ENCODE data around the gene GNB1.
"Not testable (repeated sequence)": the region's sequence is repeated elsewhere in the genome, so short reads cannot be mapped to it uniquely, and the experiment has no call there.

The GNB1 gene

DNA sequence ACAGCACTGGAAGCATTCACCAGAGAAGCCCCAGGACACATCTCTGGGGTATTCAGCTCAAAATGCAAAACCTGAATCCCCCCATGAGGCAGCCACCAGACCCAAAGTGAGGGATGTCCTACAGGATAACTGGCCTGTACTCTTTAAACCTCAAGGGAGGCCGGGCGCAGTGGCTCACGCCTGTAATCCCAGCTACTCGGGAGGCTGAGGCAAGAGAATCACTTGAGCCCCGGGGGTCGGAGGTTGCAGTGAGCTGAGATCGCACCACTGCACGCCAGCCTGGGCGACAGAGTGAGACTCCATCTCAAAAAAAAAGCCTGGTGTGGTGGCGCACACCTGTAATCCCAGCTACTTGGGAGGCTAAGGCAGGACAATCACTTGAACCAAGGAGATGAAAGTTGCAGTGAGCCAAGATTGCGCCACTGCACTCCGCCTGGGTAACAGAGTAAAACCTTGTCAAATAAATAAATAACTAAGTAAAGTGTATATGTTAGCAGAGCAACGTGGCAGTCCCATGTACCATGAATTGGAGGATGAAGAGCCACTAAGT, 29.1 kb downstream of the GNB1 start:
- in situ Hi-C loops (cut with MboI; ENCODE audit: low sequenced_read_pairs) = not testable (repeated sequence)

DNA sequence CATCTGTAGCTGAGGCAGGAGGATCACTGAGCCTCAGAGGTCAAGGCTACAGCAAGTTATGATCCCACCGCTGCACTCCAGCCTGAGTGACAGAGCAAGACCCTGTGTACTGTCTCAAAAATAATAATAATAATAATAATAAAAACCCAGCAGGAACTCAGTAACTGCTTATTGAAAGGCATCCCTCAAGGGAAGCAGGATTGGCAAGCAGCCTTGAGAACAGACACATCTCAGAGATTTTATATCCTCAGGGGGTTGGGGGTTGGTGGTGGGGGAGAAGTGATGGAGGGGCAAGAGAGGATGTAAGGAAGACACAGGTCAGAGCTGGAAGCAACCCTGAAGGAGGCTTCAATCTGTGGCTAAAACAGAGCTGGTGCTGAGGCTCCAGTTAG, 29.6 kb downstream of the GNB1 start:
- in situ Hi-C loops (cut with MboI; ENCODE audit: low sequenced_read_pairs) = no loop called here

DNA sequence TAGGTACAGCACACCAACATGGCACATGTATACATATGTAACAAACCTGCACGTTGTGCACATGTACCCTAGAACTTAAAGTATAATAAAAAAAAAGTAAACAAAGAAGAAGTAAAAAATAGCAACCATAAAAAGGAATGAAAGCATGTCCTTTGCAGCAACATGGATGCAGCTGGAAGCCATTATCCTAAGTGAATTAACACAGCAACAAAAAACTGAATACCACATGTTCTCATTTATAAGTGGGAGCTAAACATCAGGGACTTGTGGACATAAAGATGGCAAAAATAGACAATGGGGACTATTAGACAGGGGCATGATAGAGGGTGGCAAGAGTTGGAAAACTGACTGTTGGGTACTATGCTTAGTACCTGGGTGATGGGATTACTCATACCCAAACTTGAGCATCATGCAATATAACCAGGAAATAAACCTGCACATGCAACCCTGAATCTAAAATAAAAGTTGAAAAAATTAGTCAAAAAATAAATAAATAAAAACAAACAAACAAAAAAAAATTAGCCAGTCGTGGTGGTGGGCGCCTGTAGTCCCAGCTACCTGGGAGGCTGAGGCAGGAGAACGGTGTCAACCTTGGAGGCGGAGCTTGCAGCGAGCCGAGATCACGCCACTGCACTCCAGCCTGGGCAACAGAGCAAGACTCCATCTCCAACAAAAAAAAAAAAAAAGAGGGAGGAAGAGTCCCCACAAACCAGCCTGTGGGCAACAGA, 30.8 kb downstream of the GNB1 start:
- in situ Hi-C loops (cut with MboI; ENCODE audit: low sequenced_read_pairs) = not testable (repeated sequence)

DNA sequence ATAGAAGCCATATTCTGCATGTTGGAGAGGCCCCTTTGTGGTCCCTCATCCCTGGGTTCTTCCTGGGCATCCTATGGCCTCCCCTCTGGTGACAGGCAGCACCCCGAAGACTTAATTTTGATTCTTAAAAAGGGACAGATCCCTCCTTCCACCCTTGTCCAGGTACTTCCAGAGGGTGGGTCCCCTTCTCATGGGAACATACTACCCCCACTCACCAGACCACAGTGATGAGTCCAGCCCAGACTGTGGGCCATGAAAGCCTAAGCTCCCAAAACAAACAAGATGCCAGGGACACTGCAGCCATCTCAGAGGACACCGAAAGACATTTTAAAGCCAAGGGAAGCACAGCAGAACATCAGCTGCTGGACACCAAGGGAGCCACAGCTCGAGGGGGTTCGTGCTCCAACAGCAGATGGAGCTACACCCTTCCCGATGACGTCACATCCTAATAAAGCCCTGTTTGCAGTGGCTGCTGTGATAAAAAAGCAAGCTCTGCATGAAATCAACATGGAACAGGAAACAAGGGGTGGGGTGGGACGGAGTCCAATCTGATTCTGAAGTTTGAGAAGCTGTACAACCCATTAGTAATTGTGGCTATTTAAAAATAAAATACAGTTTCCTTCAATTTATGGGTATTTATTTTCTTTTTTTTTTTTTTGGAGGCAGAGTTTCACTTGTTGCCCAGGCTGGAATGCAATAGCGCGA, 32.4 kb downstream of the GNB1 start:
- in situ Hi-C loops (cut with MboI; ENCODE audit: low sequenced_read_pairs) = no loop called here

DNA sequence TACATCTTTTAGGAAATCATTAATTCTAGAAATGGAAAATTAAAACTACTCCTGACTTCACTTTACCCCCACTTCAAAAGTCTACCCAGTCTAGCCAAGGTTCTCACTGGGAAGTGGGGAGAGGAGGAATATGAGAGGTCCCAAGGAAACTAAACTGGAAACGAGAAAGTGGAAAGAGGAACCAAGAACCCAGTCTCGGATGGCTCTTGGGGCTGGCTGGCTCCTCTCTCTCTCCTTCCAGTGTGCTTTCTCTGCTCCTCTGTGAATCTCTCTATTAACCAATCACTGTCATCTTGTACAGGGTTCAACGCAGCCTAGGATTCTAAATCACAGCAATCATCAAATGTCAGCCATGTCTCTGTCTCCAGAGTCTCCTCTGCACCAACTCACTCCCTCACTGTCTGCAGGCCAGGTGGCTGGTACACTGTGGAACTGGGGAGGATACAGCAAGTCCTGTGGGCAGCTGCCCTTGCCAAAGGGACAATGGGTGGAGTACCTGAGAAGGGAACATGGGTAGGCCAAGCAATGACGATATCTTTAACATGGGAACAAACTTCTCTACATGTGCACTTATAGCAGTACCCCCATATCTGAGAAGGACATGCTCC, 33.7 kb downstream of the GNB1 start:
- in situ Hi-C loops (cut with MboI; ENCODE audit: low sequenced_read_pairs) = no loop called here

DNA sequence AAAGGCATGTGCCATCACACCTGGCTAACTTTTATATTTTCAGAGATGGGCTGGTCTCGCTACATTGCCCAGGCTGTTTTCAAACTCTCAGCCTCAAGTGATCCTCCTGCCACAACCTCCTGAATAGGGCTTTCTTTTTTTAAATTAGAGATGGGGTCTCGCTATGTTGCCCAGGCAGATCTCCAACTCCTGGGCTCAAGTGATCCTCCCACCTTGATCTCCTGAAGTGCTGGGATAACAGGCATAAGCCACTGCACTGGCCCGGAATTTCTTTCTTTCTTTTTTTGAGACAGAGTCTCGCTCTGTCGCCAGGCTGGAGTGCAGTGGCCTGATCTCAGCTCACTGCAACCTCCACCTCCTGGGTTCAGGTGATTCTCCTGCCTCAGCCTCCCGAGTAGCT, 34.7 kb downstream of the GNB1 start:
- in situ Hi-C loops (cut with MboI; ENCODE audit: low sequenced_read_pairs) = not testable (repeated sequence)

DNA sequence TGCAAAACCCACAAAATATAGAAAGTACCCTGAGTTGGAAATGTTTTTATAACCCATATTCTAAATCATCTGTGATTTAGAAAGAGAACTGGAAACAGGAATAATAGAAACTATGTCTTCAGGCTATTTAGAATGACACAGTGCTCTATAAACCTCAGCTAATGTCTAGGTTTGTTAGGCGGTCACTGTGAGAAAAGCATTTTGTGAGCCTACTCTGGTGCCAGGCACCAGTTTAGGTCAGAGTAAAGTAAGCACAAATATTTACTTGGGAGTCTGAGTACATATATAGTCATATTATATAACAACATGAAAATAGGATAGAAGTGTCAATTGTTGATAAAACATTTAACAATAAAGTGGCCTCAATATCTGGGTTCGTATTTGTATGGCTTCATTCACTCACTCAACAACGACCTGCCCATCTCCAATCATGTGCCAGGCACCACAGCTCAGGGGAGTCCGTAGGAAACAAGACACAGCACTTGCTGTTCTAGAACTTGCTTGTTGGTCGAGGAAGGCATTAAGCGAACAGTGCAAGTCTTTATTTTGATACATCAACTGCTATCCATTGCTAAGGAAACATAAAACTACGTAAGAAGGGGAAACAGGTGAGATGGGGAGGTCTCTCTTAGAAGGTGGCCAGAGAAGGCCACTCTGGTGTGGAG, 37.2 kb downstream of the GNB1 start:
- in situ Hi-C loops (cut with MboI; ENCODE audit: low sequenced_read_pairs) = no loop called here

DNA sequence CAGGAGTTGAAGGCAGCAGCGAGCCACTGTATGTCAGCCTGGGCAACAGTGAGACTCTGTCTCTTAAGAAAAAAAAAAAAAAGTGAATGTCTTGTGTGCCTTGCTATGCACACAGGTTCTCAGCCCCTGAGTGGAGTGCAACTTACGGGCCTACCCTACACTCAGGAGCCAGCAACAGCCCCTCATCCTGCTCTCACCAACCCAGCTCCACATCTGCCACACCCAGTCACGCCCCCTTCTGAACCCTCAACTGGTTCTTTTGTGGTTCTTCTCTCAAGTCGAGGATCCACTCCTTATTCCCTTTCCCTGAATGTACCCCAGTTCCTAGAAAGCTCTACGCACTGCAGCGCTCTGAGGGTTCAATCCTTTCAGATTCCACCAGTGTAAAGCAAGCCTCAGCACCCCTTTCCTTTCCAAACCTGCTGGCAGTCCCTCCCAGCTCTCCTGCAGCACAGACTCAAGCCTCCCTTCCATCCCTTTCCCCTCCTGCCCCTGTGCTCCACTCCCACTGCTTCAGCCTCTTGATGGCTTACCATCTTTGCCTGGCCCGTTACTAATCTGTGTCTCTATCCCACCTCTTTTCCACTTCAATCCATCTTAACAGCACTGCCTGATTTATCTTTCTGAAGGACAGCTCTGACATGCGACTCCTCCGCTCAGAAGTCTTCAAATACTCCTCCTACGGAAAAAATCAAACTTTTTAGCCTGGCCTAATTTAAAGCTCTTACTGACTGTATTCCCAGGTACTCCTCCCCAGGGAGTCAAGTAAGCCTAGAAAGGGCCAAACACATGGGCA, 38.1 kb downstream of the GNB1 start:
- in situ Hi-C loops (cut with MboI; ENCODE audit: low sequenced_read_pairs) = no loop called here

DNA sequence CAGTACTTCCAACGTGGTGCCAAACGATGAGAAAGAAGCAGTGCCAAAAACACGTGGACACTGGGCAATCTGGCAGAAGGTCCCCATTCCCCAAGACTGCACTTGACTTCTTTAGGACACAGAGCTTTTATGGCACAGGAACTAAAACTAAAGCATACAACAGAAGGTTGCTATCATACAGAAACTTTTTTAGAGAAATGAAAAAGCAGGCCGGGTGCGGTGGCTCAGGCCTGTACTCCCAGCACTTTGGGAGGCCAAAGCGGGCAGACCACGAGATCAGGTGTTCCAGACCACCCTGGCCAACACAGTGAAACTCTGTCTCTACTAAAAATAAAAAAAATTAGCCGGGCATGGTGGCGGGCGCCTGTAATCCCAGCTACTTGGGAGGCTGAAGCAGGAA, 43.0 kb downstream of the GNB1 start:
- in situ Hi-C loops (cut with MboI; ENCODE audit: low sequenced_read_pairs) = no loop called here

DNA sequence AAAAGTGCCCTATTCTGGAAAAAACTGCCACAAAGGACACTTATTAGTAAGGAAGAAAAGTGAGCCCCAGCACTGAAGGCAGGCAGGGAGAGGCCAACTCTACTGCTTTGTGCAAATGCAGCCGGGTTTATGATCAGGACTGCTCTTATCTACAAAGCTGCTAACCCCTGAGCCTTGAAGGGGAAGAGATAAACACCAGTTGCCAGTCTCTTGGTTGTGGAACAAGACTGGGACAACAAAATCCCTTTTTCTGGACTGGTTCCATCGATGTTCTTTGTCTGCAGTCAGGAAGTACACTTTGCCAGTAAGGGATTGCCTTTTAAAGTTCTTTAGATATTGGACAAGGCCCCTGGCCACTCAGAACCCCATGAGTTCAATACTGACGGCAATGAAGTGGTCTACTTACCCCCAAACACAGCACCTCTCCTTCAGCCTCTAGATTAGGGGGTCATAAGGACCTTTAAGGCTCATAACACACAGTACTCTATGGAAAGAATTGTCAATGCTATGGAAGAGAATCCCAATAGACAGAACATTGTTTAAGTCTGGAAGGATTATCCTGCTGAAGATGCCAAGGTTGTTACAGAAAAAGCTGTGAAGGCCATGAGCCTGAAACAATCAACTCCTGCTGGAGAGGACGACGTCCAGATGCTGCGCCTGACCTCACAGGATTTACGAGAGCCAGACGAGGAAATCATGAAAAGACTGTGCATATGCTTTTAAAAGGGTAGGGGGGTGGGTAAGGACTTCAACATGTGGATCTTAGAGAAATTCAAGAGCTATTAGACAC, 43.6 kb downstream of the GNB1 start:
- in situ Hi-C loops (cut with MboI; ENCODE audit: low sequenced_read_pairs) = no loop called here

DNA sequence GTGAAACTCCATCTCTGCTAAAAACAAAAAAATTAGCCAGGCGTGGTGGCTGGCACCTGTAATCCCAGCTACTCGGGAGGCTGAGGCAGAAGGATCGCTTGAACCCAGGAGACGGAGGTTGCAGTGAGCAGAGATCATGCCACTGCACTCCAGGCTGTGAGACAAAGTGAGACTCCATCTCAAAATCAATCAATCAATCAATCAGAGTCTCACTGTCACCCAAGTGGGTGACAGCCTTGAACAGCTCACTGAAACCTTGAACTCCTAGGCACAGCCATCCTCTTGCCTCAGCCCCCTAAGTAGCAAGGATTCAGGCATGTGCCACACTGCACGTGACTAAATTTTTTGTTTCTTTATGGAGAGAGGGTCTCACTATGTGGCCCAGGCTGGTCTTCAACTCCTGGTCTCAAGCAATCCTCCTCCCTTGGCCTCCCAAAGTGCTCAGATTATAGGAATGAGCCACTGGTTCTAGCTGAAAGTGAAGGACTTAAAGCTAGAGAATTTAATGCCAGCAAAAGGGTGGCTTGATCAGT, 44.4 kb downstream of the GNB1 start:
- in situ Hi-C loops (cut with MboI; ENCODE audit: low sequenced_read_pairs) = no loop called here

DNA sequence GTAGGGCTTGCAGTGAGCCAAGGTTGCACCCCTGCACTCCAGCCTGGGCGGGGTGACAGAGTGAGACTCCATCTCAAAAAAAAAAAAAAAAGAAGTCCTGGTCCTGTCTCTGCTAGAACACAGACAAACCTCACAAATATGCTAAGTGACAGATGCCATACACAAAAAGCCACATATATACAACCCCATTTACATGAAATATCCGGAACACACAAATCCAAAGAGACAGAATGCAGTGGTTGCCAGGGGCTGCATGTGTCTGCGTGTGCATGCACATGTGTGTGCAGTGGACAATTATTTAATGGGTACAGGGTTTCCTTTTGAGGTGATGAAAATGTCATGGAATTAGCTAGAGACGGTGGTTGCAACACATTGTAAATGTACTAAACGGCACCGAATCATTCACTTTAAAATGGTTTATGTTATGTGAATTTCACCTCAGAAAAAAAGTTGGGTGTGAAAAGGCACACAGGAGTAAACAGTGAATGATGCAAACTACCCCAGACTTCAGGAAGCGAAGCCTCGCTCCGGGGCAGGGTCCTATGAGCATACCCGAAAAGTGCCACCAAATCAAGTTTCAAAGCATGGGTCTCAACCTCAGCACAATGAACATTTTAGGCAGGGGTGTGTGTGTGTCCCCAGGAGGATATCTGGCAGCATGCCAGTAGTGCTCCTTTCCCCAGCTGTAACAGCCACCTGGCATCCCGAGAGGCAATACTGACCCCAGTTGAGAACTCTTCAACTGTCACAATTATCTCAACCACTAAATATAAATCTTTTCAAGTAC, 48.3 kb downstream of the GNB1 start:
- in situ Hi-C loops (cut with MboI; ENCODE audit: low sequenced_read_pairs) = no loop called here

DNA sequence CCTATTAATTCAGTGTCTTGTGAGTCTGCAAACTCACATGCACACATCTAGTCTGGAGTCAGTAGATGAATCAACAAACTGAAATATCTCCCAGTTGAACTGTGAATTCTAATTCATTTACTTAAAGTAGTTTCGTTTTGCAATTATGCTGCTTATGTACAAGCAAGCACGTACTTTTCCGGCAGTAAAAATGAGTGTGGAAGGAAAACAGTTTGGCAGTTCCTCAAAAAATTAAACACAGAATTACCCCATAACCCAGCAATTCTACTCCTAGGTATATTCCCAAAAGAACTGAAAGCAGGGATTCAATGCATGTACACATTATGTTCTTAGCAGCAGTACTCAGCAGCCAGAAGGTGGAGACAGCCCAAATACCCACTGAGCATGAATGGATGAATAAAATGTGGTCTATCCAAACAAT, 49.3 kb downstream of the GNB1 start:
- in situ Hi-C loops (cut with MboI; ENCODE audit: low sequenced_read_pairs) = no loop called here

DNA sequence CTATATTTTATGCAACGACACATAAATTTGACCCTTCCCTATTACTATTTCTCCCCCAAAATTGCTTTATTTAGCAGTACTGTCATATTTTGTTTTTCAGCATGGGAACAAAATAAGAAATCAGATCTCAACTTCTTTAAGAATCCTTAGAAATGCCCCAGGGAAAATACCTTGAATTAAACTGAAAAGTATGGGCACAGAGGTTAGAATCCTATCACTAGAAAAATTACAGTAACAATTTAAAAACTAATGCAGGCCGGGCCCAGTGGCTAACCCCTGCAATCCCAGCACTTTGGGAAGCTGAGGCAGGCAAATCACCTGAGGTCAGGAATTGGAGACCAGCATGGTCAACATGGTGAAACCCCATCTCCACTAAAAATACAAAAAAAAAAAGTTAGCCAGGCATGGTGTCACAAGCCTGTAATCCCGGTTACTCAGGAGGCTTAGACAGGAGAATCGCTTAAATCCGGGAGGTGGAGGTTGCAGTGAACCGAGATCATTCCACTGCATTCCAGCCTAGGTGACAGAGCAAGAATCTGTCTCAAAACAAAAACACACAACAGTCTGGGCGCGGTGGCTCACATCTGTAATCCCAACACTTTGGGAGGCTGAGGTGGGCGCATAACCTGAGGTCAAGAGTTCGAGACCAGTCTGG, 51.4 kb downstream of the GNB1 start:
- in situ Hi-C loops (cut with MboI; ENCODE audit: low sequenced_read_pairs) = no loop called here

DNA sequence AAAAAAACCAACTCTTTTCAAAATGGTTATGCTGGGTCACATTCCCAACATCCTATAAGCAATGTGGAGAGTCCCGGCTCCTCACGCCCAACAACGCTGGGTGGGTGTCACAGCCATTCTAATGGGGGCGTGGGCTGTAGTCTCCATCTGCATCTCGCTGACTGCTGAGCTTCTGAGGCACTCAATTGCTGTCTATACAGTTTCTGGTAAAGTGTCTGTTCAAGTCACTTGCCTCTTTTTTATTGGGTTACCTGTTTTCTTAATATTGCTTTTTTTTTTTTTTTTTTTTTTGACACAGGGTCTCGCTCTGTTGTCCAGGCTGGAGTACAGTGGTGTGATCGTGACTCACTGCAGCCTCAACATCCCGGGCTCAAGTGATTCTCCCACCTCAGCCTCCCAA, 54.8 kb downstream of the GNB1 start:
- in situ Hi-C loops (cut with MboI; ENCODE audit: low sequenced_read_pairs) = no loop called here

DNA sequence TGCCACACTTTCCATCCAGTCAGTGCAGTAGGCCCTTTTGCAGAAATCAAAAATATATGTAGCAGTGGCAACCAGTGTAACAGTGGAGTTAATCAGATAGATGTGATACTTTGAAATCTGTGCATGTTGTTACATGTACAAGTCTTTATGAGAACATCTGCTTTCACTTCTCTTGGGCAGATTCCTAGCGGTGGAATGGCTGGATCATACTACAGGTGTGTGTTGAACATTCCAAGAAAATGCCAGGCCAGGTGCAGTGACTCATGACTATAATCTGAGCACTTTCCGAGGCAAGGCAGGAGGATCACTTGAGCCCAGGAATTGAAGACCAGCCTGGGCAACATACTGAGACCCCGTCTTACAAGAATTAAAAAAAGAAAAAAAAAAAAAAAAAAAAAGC, 55.3 kb downstream of the GNB1 start:
- in situ Hi-C loops (cut with MboI; ENCODE audit: low sequenced_read_pairs) = no loop called here

DNA sequence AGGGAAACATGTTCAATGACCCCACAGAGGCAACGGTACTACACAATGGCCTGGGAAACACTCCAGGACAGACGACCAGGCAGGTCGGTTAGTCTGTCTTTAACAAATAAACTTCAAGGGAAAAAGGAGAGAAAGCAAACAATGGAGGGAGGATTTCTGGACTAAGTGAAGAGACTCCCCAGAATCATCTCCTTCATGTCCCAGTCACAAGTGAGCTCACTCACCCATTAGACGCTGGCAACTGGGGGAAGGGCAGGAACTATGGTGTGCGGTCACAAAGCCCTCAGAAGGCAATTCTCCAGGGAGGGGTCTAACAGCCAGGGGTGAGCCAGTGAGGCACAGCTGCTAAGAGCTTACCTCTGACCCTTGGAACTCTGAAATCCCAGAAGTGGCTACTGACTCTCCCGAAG, 57.0 kb downstream of the GNB1 start:
- in situ Hi-C loops (cut with MboI; ENCODE audit: low sequenced_read_pairs) = no loop called here

DNA sequence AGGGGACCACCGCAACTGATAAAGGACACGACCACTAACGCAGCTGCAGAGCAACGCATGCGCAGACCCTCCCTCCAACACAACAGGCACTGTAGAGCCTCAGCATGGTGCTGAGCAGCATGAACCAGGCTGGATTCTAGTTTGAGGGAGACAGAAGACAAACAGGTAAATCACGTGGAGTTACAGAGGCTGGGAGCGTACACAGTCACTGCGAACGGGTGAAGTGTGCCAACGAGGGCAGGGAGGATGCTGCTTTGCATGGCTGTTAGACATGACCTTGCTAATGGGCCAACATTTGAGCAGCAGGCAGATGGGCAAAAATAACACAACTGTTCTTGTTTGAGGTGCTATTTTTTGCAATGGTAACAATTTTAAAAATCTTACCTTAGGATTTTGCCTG, 57.4 kb downstream of the GNB1 start:
- in situ Hi-C loops (cut with MboI; ENCODE audit: low sequenced_read_pairs) = no loop called here

Measured in HL-60/S4 treated with retinoic acid at 250 ng/mL for 4 days and 3 days (cell line).